Inflammatory macrophage treated with lipopolysaccharide for 4 hours (primary cell): ENCODE data around the gene HLX.

Experiments
- DNase-seq: peaks from one replicate; pipeline ENCODE4 v3.0.0-alpha.2; 2020

HLX gene

DNA sequence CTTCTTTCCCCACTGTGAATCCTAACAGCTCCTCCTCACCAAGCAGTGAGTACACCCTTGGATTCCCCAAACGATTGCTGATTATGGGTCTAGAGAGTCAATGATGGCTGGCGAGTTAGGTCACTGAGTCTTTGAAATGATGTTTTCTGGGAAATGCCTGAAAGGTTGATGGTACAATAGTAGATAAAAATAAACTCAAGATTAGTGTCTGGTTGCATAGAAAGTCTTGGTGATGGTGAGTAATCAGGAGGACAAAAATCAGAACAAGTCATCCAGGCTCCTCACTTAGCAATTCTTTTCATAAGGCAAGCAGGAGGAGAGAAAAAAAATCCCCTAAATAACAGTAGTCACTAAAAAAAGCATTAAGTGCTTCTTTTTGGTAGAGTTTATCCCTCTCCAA, 22.6 kb downstream of the HLX start:
- no peak for DNase-seq

DNA sequence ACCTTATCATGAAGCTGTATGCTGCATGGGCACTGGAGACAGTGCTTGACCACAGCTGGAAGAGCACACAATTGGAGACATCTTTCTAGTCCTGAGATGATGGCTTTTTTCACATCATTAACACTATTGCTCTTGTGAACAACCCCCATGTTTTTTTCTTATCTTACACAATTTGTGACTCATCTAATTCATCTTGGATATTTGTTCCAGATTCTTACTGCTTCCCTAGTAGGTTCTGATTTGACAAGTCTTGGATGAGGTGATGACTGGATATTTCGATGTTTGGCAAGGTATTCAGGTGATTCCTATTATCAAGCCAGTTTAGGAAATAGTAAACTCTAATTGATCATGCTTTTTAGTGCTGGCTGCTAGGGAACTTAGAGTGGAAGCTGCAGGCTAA, 23.7 kb downstream of the HLX start:
- no peak for DNase-seq

DNA sequence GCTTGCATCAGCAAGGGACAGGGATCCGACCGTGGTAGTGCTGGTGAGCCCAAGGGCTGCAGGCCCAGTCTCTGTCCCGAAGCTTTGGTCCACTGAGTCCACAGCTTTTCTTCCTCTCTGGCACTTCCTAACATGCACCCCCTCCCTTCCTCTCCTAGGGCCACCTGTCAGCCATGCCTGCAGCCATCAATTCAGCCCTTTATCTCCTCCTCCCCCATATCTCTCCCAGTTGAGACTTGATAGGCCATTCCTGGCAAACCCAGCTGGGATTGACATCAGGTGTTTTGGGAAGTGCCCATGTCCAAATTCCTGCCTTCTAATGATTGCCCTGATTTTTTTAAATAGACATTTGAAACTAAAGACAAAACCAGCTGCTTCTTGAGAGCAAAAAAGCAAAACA, 25.6 kb downstream of the HLX start:
- no peak for DNase-seq

DNA sequence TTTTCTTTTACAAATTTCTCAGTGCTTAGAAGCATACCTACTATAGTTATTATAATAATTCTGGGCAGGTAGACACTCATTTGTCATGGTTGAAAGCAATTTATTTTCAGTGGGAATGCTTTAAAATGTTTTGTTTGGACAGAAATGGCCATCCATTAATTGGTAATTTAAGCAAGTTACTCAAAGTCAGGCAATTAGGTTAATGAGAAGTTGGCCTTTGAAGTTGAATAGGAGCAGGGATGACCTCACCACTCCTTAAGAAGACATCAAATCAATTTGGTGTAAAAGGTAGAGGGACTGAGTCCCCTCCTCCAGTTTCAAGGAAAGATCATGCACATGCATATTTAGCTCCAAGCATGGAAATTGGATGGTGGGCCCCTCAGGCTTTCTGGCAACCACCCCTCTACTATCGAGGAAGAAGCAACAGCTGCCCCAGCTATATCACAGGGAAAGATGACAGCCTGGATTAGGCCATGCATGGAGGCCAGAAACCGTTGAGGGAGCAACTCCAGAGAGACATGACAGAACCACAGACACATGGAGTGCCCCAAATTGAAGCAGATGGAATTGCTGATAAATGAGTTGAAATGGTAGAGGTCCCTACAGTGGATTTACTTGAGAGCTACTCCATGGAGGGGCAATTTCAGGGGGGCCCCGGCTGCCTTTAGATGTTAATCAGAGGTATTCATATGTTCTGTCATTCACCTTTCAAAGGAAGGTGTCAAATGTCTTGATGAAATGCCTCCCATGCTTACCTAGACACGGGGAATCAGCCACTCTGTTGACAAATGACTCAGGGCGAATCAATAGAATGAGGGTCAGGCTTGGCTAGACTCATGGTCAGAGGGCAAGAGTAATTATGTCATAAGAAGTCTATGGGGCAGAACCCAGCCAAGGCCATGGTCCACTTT, 26.7 kb downstream of the HLX start:
- no peak for DNase-seq

DNA sequence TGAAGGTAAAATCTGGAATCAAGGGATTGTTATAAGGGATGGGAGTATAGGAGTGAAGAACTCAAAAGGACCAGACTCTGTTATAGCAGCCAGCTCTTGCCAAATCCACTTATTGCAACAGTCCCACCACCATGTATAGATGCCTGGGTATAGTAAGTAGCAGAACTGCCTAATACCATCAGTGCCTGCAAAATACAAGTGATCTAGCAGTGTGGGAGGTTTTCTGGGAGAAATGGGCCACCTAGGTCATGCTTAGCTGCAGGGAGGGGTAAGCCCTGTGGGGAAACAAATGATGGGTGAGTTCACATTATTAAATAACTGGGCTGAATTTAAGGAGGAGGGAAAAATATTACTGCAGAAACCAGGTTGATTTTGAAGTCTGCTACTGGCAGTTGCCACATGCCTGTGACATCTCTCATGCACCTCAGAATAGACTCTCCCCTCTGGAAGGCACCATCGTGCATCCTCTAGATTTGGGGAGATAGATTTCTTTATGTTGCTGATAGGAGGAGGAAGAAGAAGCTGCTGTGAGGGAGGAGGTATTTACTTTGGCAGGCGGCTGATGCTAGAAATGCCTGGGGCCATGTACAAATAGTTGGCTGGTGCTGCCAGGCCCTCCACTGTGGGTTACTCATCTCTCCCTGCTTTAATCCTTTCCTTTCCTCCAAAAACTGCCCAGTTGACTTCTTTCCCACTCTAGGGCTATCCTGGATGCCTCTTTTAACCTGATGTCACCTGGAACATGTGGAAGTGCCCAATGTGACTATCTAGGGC, 27.5 kb downstream of the HLX start:
- peak; percentile 38 for DNase-seq

DNA sequence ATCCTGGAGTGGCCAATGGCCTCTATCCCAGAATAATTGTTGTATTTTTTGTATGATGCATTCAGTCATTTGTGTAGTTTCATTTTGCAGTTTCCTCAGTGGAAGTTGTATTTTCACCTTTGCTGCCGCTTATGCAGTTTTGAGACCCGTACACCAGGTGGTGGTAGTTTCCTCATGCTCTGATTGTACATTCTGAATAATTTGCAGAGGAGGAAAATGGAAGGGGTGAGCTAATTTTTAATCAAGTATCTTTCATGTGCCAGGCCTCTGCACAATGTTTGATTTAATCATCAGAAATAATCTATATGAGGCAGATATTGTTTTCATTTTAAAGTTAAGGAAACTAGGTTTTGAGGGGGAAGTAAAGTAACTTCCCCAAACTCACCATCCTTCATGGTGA, 29.5 kb downstream of the HLX start:
- no peak for DNase-seq

DNA sequence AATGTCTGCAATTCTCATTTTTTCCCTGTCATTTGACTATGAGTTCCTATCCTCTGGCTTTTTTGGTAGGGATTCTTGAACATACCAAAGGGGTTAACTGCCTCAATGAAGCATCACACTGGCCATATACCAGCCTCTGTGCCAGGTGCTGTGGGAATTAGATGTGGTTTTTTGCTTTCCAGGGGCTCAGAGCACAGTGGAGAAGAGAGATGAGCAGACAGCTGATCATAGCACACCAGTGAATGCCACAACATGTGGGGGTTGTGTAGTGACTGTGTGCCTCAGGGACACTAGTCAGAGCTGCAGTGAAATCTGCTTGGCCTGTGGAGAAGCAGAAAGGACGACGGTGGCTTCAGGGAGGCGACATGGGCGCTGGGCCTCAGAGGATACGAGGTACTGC, 30.8 kb downstream of the HLX start:
- no peak for DNase-seq

DNA sequence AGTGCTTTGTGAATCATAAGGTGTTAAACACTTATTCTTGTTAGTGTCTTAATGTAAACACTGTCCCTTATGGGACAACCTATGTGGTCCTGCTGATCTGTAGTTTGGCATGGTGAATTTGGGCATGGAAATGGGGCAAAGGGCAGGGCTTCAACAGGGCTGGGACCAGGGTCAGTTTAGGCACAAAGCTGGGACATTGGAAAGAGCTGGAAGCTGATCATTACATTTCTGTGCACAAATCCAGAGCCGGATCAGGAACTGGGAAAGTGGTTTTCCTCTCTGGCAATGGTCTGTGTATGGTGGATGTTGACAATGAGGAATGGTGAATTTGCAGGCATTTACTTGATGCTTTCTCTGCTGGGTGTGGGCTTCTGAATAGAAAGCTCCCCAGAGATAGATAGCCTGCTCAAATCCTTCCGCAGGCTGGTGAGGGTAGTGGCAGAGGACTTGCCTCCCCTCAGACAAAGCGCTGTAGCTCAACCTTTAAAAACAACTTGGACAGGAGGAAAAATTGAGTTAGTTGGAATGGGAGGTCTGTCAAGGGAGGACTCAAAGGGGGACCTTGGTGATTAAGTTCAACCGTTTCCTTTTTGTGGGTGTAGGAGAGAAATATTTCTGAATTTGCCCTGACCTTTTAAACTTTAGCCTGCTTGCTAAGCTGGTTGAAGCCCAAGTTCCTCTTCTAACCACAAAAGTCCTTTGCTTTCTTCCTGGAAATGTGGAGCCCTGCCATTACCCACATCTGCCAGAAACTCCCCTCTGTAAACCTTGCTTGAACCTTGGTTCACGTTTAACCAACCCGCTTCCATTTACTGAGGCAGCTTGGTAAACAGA, 35.3 kb downstream of the HLX start:
- peak; percentile 61 for DNase-seq

DNA sequence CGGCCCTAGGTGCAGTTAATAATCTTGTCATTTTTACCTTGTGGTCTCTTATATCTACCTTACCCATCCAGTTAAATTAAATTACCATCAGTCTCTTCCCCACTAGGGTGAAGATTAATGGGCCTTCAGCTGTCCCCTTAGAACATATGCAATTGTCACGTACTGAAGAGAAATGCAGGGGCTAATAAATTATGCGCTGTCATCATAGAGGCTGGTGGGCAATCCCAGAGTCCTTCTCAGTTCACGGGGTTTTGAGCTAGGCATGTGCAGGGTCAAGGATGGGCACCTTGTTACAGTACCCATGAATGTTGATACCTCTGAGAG, 35.8 kb downstream of the HLX start:
- DNase-seq, result no peak

DNA sequence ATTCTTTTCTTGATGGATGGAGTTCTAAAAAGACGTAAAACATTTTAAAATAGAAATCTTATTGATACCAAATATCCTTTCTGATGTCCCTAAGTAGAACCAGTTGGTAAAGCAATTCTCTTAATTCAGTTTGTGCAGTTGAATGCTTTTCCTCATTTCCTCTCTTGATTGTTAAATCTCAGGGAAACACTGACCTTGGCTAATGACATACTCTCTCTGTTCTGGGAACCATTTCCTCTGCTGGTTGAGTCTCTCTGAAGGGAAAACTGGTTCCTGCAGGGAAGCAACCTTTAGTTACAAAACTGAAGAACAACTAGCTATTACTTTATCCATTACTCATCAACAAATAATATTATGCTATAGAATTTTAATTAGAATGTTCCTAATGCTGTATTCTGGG, 36.7 kb downstream of the HLX start:
- peak; percentile 19 for DNase-seq

DNA sequence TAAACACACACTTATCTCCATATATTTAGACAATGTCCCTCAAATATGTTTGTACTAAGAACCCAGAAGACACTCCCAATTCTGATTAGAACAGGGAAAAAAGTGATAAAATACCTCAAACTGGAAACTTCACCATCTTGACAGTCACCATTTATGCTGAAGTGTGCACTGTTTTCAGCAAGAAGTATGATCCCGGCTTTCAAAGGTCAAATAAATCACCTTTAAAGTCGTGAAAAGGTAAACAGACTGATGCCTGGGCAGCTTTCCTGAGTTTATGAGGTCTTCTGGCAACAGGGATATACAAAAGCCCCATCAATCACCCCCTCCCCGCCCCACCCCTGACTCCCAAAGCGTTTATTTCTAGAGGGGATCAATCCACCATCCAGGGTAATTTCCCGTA, 37.9 kb downstream of the HLX start:
- no peak for DNase-seq

DNA sequence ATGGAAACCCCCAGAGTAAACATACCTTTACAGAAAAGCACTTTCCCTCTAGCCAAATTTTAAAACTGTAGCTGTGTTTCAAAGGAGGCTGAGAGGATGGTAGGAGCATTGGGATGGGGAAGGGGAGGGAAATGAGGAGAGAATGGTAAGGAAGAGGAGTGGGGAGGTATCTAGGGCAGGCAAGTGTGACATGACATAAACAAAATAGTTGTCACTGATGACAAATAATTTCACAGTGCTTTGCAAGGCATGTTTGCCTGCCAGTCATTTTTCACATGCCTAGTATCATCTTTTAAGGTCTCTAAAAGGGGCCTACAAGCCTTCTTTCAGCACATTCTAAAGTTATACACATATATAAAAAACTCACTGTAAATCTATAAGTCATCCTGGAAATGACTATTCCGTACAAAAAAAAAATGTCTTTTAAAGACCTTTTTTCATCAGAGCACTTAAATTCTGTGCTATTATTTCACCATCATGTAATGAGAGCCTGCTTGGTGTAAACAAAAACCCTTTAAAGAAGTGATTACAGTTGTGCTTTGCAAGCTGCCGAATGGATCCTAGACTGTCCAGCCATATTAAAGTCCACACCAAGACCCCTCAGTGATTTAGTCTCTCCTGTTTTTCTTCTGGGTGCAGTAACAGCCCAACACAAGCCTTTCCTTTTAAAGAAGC, 38.4 kb downstream of the HLX start:
- no peak for DNase-seq

DNA sequence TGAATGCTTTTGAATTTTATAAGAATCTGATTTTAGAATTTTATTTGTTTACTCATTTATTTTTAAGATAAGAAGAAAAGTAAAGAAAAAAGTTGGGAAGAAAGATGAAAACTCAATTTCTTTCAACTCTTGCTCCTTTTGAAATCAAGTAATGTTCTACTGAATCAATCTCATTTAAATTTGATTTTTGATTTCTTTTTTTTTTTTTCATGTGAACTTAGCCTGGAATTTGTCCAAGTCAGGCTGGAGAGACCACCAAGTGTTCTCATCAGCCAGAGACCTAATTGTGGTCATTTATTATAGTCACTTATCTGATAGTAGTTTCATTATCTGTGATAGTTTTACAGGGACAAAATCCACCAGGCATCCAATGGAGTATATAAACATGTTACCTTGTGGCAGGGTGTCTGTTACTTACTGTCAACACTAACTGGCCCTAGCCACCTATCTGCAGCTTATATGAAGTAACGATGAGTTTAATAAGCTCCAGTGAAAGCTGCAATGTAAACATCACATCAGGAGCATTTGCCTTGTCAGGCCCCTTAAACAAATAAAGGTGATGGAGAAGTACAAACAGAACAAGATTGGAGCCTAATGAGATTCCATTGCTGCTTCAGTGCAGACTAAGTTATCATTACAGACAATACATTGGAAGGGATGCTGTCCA, 39.2 kb downstream of the HLX start:
- DNase-seq, result no peak

DNA sequence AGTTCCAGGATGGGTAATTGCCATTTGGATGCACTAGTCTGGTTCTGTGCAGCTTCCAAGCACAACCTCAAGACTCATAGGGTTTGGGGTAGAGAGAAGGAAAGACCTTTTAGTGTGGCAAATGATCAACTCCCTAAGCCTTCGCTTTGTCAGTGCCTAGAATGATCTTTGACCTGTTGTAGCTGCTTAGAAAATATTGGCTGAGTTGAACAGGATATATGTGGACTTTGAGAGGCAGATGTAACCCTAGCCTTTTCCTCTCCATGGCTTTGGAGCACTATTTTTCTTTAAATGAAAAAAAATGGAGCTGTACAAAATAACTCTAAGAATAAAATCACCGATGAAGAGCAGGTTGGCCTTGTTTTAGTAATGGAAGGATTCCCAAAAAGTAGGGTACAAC, 41.7 kb downstream of the HLX start:
- DNase-seq, result no peak

DNA sequence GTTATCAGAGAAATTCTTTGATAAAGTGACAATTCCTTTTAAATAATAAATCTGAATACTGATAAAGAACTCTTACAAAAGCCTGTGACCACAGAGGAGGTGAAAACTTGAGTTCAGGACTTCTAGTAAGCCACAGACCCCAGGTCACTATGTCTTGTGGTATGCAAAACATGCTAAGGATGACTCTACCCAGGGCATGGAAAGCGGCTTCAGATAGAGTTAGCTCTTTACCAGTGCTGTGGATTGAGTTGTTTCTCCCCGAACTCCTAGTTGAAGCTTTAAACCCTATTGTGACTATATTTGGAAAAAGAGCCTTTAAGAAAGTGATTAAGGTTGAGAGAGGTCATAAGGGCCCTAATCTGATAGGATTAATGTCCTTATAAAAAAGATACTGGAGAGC, 42.3 kb downstream of the HLX start:
- DNase-seq, result no peak

DNA sequence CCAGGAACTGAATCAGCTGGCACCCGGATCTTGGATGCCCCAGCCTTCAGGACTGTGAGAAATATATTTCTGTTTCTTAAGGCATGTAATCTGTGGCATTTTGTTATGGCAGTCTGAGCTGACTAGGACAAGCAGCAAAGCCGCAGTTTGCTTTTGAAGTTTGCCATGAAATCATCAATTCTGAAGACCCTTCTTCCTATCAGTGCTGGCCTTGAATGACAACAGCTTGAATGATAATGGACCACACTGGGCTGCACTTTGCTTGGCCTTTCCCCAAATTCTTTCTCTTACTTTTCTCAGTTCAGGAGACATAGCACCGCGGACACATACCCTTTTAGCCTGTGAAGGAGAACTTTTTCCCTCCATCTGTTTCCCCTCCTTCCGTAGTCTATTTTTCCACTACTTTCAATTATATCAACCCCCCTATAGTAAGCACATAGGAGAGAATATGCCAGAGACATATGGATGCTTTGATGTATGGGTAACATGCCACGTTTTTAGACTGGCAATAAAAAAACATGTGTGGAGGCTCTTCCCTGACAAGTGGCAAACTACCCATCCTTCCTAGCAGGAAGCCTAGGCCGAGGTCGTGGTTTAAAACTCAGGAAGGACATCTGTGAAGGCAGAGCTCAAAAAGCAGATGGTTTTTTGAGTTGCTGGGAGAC, 42.9 kb downstream of the HLX start:
- no peak for DNase-seq

DNA sequence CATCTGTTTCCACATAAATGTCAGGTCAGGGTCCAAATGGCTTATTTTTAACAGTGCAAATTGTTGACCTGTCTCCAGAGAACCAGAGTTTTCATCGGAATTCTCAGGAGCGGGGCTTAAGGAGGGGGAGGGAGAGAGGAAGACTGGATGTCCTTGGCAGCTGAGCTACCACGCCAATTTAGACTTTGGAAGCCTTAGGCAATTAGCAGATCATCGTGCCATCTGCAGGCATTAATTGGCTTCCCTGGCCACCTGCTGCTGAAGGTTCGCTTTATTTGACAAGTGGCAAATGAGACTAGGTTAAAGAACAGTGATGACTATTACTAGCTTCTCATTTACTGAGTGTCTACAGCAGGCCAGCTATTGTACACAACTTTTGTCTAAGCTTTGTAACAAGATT, 43.7 kb downstream of the HLX start:
- DNase-seq, result no peak

DNA sequence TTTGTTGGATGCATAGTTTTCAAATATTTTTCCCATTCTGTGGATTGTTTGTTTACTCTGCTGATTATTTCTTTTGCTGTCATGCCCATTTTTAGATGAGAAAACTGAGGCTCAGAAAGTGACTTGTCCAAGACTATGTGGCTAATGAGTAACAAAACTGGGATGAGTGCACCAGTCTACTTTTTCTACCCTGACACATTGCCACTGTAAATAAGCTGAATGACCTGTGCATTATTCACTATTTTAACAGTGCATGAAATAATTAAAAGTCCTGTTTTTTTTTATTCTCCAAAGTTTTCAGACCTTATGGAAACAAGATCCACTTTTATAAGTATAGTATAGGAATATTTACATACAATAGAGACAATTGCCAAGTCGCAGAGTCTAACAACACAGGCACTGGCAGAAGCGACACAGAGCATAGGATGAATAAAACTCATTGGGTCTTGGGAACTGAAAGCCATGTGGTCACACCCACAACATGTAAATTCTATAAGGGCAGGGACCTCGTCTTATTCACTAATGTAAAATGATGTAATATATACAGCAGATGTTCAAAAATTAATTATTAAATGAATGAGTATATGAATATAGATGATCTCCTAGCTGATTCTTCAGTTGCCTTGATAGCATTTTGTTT, 45.2 kb downstream of the HLX start:
- no peak for DNase-seq

DNA sequence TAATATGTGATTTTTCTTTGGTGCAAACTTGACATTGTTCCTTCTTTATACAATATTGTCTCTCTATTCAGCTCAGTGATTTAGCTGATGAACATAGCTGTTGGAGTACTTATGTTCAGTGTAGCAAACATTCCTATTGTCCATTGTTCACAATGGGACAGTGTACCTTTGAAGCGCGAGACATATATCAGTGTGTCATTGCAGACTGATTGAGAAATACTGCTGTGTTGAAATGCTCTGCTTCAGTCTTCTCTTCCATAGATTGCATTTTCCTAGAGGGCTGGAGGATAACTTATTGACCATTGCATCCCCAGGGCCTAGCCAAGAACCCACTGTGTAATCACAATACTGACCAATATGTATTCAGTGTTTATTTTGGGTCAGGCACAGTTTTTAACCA, 46.5 kb downstream of the HLX start:
- peak; percentile 57 for DNase-seq

DNA sequence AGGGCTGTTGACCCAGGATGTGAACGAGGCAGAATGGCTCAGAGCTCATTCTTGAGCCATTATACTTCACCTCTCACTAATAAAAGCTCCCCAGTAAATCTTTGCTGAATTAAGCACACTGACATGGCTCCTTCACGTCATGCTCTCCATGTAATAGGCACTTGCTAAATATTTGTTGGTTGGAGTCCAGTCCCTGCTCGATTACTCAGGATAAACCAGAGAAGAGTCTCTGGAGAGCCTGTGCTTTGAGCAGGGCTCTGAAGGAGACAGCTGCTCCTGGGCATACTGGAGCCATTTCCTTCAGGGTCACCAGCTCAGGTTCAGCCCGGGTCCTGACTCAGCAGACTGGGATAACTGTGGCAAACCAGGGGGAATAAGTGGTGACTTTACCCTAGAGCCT, 46.9 kb downstream of the HLX start:
- DNase-seq, result no peak

DNA sequence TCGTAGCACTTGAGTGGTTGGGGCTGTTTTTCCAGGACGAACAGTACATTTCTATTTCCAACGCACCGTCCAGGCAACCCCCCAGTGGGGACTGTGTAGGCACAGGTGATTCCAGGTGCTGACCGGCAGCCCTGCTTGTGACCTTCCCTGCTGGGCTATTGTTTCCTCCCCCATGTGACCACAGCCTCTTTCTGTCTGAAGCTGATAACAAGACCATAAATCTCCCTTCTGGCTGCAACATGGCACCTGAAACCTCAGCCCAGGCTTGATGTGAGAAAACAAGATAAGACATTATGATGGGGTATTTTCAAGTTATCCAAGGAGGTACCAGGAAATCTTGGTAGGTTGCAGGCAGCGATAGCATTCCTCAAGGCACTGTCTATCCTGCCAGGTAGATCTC, 48.2 kb downstream of the HLX start:
- DNase-seq, result no peak
